ENCODE results near the gene LMOD3.

Gene LMOD3

DNA sequence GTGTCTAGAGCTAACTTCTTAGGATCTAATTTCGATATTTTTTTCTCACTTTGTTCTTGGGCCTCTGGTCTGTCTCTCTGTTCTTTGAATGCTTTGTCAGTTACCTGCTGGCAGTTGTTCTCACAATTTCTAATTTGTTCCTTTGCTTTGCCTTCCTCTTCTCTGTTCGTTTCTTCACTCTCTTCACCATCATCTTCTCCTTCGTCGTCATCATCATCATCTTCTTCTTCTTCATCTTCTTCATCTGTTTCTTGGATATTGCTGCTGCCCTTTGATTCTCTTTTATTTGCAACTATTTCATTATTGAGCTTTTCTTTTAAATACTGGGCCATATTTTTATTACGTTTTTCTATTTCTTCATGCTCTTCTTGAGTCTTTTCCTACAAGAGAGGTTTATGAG, 2.7 kb downstream of the LMOD3 start:
- DNase-seq (ENCODE audit: low read depth) = no peak
- H3K4me3 ChIP-seq (ENCODE audit: low read depth, low read length) = no peak overlapping the region
- TF ChIP-seq, protein P1, sequence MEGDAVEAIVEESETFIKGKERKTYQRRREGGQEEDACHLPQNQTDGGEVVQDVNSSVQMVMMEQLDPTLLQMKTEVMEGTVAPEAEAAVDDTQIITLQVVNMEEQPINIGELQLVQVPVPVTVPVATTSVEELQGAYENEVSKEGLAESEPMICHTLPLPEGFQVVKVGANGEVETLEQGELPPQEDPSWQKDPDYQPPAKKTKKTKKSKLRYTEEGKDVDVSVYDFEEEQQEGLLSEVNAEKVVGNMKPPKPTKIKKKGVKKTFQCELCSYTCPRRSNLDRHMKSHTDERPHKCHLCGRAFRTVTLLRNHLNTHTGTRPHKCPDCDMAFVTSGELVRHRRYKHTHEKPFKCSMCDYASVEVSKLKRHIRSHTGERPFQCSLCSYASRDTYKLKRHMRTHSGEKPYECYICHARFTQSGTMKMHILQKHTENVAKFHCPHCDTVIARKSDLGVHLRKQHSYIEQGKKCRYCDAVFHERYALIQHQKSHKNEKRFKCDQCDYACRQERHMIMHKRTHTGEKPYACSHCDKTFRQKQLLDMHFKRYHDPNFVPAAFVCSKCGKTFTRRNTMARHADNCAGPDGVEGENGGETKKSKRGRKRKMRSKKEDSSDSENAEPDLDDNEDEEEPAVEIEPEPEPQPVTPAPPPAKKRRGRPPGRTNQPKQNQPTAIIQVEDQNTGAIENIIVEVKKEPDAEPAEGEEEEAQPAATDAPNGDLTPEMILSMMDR (IDR thresholded peaks at IDR 0.05; ENCODE audit: control insufficient read depth, extremely low read depth, insufficient read depth) = no peak

- TF ChIP-seq, protein P1 (IDR thresholded peaks at IDR 0.05; ENCODE audit: control insufficient read depth, extremely low read depth, insufficient read depth) = no peak
- H3K4me3 ChIP-seq (ENCODE audit: low read depth, low read length) = no peak overlapping the region
- no peak for DNase-seq (ENCODE audit: low read depth)
Observed at GRCh38 chr3:69119138-69119537, 3.3 kb downstream of the LMOD3 start.

DNA sequence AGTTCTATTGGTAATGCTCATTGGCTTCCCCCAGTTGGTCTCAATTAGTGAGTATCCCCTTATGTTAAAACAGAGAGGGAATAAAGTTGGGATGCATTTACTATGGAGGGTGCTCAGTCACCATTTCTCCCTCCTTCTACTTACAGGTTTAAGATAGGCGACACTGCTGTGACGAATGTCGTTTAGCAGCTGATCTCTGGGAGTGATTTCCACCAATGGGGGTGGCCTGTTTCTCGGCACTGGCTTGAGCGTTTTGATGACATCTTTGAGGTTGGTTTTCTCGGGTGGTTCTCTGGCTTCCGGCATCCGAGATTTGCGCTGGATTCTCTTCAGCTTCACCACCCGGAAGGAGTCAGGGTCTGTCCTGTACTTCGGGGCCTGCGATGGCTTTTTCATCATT, 3.8 kb downstream of the LMOD3 start:
- TF ChIP-seq, protein P1 (IDR thresholded peaks at IDR 0.05; ENCODE audit: control insufficient read depth, extremely low read depth, insufficient read depth) = no peak
- H3K4me3 ChIP-seq (ENCODE audit: low read depth, low read length) = no peak overlapping the region
- DNase-seq (ENCODE audit: low read depth) = no peak

GRCh38 chr3:69116897-69117296, 5.5 kb downstream of the LMOD3 start:
- DNase-seq (ENCODE audit: low read depth) = no peak
- H3K4me3 ChIP-seq (ENCODE audit: low read depth, low read length) = no peak overlapping the region
- TF ChIP-seq, protein P1 (IDR thresholded peaks at IDR 0.05; ENCODE audit: control insufficient read depth, extremely low read depth, insufficient read depth) = no peak

DNA sequence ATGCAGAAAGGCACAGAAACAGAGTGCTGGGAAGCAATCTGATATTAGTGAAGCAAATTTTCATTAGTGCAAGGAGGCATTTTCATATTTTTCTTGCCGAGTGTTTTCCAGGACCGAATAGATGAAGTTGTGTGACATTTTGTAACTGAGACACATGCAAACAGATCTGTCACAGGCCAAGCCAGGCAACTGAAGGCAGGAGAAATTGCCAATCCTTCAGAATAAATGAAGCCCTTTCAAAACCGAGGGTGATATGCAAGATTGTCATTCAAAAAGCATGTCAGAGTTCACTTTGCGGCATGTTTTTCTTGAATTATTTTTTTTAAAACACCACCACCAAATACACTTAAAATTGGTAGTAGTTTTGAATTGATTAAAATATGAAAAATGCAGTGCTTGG, 6.2 kb downstream of the LMOD3 start:
- no peak overlapping the region for H3K4me3 ChIP-seq (ENCODE audit: low read depth, low read length)
- DNase-seq (ENCODE audit: low read depth) = no peak
- TF ChIP-seq, protein P1 (IDR thresholded peaks at IDR 0.05; ENCODE audit: control insufficient read depth, extremely low read depth, insufficient read depth) = no peak

DNA sequence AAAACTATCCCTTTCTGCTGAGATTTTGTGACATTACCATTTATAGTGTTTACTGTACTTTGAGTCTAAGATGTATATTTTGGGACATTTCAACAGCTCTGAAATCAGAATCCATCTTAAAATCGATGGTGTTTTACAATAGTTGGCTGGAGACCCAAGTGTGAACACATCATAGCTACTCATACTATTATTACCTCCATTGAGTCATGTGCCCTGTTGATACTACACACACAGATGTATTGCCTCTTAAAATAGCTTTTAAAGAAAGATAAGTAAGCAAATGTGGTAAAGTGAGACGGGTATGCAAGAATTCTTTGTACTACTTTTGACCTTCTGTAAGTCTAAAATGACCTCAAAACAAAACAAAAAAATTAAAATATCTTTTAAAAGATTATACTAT, 6.7 kb downstream of the LMOD3 start:
- H3K4me3 ChIP-seq (ENCODE audit: low read depth, low read length) = no peak overlapping the region
- DNase-seq (ENCODE audit: low read depth) = no peak
- TF ChIP-seq, protein P1 (IDR thresholded peaks at IDR 0.05; ENCODE audit: control insufficient read depth, extremely low read depth, insufficient read depth) = no peak

DNA sequence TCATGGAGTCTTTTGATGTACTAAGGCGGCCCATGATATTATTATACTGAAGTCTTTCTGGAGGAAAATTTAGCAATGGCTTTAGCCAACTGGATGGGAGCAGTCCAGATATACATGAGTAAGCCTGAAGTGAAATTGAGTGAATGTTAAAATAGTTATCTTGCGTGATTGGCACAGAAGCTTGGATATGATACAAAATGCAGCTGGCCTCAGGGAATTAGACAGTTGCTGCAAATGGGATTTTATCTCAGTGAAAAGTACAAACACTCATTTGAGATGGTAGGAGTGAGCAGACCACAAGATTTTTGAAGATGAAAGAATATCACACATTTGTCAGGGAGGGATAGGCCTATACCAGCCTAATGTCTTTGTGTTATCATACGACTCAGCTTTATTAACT, 8.9 kb downstream of the LMOD3 start:
- DNase-seq (ENCODE audit: low read depth) = no peak
- TF ChIP-seq, protein P1 (IDR thresholded peaks at IDR 0.05; ENCODE audit: control insufficient read depth, extremely low read depth, insufficient read depth) = no peak
- no peak overlapping the region for H3K4me3 ChIP-seq (ENCODE audit: low read depth, low read length)
